HepG2 (cell line): ENCODE measurements around the gene PCBP2. TPM values are rescaled to one million over a fixed set of nuclear protein-coding genes. Genes with fewer than 3 reads are reported as not detected.

Source experiments
- FUBP1 ChIP-seq: sonication (generic); formaldehyde crosslinking; IDR thresholded peaks from 2 replicates; pipeline ENCODE4 v1.5.1; 2020; ENCODE audit warnings: missing genetic modification reagents, mild to moderate bottlenecking, borderline replicate concordance
- IKZF1 ChIP-seq: fragments of 450-650 bp; IDR thresholded peaks from 2 replicates; pipeline ENCODE4 v1.7.1; 2016
- IRF2 ChIP-seq: IDR thresholded peaks from 2 replicates; pipeline ENCODE4 v1.6.1; 2018; ENCODE audit warnings: missing genetic modification reagents, missing compliant biosample characterization
- KLF16 ChIP-seq, 2 experiments: sonication (generic) in 1 of 2; formaldehyde crosslinking in 1 of 2; IDR thresholded peaks; 2 replicates each; pipeline versions ENCODE4 v1.6.1 to v1.8.0; 2016 to 2023; ENCODE audit warnings: missing genetic modification reagents in 2 of 2, missing compliant biosample characterization in 1 of 2
- MEF2D ChIP-seq: sonication (generic); formaldehyde crosslinking; IDR thresholded peaks from 2 replicates; pipeline ENCODE4 v1.5.1; 2020; ENCODE audit warnings: mild to moderate bottlenecking, missing genetic modification reagents
- NFE2L1 ChIP-seq: sonication (generic); formaldehyde crosslinking; IDR thresholded peaks from 2 replicates; pipeline ENCODE4 v1.4.0; 2020; ENCODE audit warnings: missing genetic modification reagents, mild to moderate bottlenecking, borderline replicate concordance
- SALL2 ChIP-seq: sonication (generic); formaldehyde crosslinking; IDR thresholded peaks from 2 replicates; pipeline ENCODE4 v1.8.1; 2023; ENCODE audit warnings: mild to moderate bottlenecking, missing genetic modification reagents, inconsistent platforms
- SNAPC4 ChIP-seq: sonication (generic); formaldehyde crosslinking; IDR thresholded peaks from 2 replicates; pipeline ENCODE4 v1.4.0; 2020; ENCODE audit warnings: mild to moderate bottlenecking, missing genetic modification reagents
- SOX5 ChIP-seq: IDR thresholded peaks from 2 replicates; pipeline ENCODE4 v1.6.1; 2016; ENCODE audit warnings: borderline replicate concordance
- SUZ12 ChIP-seq: fragments of 150-350 bp; IDR thresholded peaks from 2 replicates; pipeline ENCODE4 v1.6.1; 2014; ENCODE audit warnings: low read depth, low read length
- ZBTB37 ChIP-seq: sonication (generic); formaldehyde crosslinking; IDR thresholded peaks from 2 replicates; pipeline ENCODE4 v1.4.0; 2020; ENCODE audit warnings: mild to moderate bottlenecking, missing genetic modification reagents
- ZBTB7B ChIP-seq: sonication (generic); formaldehyde crosslinking; IDR thresholded peaks from 2 replicates; pipeline ENCODE4 v1.4.0; 2020; ENCODE audit warnings: missing genetic modification reagents
- ZFP90 ChIP-seq: sonication (generic); formaldehyde crosslinking; IDR thresholded peaks from 2 replicates; pipeline ENCODE4 v1.8.0; 2022; ENCODE audit warnings: missing genetic modification reagents, mild to moderate bottlenecking, inconsistent platforms, borderline replicate concordance
- ZGPAT ChIP-seq: IDR thresholded peaks from 2 replicates; pipeline ENCODE4 v1.6.1; 2016; ENCODE audit warnings: mild to moderate bottlenecking
- ZNF431 ChIP-seq: sonication (generic); formaldehyde crosslinking; IDR thresholded peaks from 2 replicates; pipeline ENCODE4 v1.9.0; 2022; ENCODE audit warnings: missing genetic modification reagents, low read depth, mild to moderate bottlenecking, borderline replicate concordance
- ZNF496 ChIP-seq: sonication (generic); formaldehyde crosslinking; IDR thresholded peaks from 2 replicates; pipeline ENCODE4 v1.8.1; 2023; ENCODE audit warnings: mild to moderate bottlenecking, moderate library complexity, missing genetic modification reagents; ENCODE audit not compliant: insufficient replicate concordance
- ZNF501 ChIP-seq: sonication (generic); formaldehyde crosslinking; IDR thresholded peaks from 2 replicates; pipeline ENCODE4 v1.5.1; 2020; ENCODE audit warnings: mild to moderate bottlenecking, moderate library complexity, missing genetic modification reagents
- ZNF652 ChIP-seq: IDR thresholded peaks from 2 replicates; pipeline ENCODE4 v1.6.1; 2016; ENCODE audit warnings: low read depth, borderline replicate concordance
- polyA plus RNA-seq, 8 experiments: library from polyadenylated mRNA; depleted of rRNA in 3 of 8; stranded (reverse) in 7 of 8; unstranded in 1 of 8; fragments of >200 nt; fragmentation: Illumina TruSeq in 4 of 8; extraction: Trizol in 4 of 8; gene quantifications; 2 replicates each; pipeline versions ENCODE4 v1.2.1 to v1.2.3, GENCODE V29; 2011 to 2016; ENCODE audit warnings: low read depth in 4 of 8, missing spikeins in 1 of 8, mixed read lengths in 1 of 8; ENCODE audit not compliant: insufficient read depth in 1 of 8
- total RNA-seq, 5 experiments: library from RNA; depleted of rRNA; stranded (reverse); fragments of >200 nt; fragmentation: Illumina TruSeq; extraction: Trizol; gene quantifications; 2 replicates each; pipeline ENCODE4 v1.2.3, GENCODE V29; 2016; ENCODE audit warnings: low read depth in 1 of 5

The PCBP2 gene
- total and polyA plus RNA-seq, 2 of the 13 experiments (the other 11 are each of a cell fraction or from before 2014, with no cell fraction given), result 154 to 345 TPM

- TF ChIP-seq SNAPC4 (CRISPR knock-in tag), result peak; percentile 94
- peak; percentile 70 for TF ChIP-seq SUZ12
- TF ChIP-seq ZBTB7B (CRISPR knock-in tag), result peak; percentile 16; the same call in 1 of the 2 replicates
- TF ChIP-seq IRF2 (CRISPR knock-in tag), result peak; percentile 83
- peak; percentile 85 for TF ChIP-seq SALL2
- no peak for TF ChIP-seq IKZF1
- no peak for TF ChIP-seq ZNF496
- TF ChIP-seq NFE2L1 (CRISPR knock-in tag), result no peak
- no peak for TF ChIP-seq ZBTB37 (CRISPR knock-in tag)
- TF ChIP-seq FUBP1 (CRISPR knock-in tag), result no peak
- TF ChIP-seq KLF16 (CRISPR knock-in tag; IDR thresholded peaks at IDR 0.05), result peak in 1 of 2 experiments; percentile 50; a peak in 1 of 4 replicates
- TF ChIP-seq ZFP90 (CRISPR knock-in tag), result peak; percentile 85; the same call in 1 of the 2 replicates
- peak; percentile 90 for TF ChIP-seq ZGPAT (CRISPR knock-in tag)
- TF ChIP-seq ZNF652 (CRISPR knock-in tag), result no peak
- no peak; the same call in 1 of the 2 replicates for TF ChIP-seq SOX5 (CRISPR knock-in tag)
- TF ChIP-seq ZNF501 (CRISPR knock-in tag), result peak; percentile 97
- no peak for TF ChIP-seq ZNF431
- peak; percentile 62 for TF ChIP-seq MEF2D (CRISPR knock-in tag)
Observed at GRCh38 chr12:53500776-53501614, 49.1 kb downstream of the PCBP2 start, which contains the start of gene TARBP2 (continued).
